Neural crest cell (in vitro differentiated cells): Measurements from ENCODE around the gene SMIM38. TPM values are rescaled to one million over a fixed set of nuclear protein-coding genes. Genes with fewer than 3 reads are reported as not detected.

ENCODE experiments used
- DNase-seq: peaks from one replicate; pipeline ENCODE4 v3.0.0; 2021; ENCODE audit warnings: low read depth, mixed read lengths, low spot score
- H3K27ac Mint-ChIP-seq: one replicate; pipeline ENCODE4 v1.8.0; 2021; ENCODE audit warnings: mild to moderate bottlenecking, mixed read lengths; ENCODE audit not compliant: unreplicated experiment
- H3K27me3 Mint-ChIP-seq: 2 replicates; pipeline ENCODE4 v1.8.0; 2021; ENCODE audit warnings: low read depth, mild to moderate bottlenecking, mixed read lengths
- H3K36me3 Mint-ChIP-seq: 2 replicates; pipeline ENCODE4 v1.8.0; 2021; ENCODE audit warnings: low read depth, mild to moderate bottlenecking, mixed read lengths
- H3K4me1 Mint-ChIP-seq: 2 replicates; pipeline ENCODE4 v1.8.0; 2021; ENCODE audit warnings: mixed read lengths
- H3K4me3 Mint-ChIP-seq: one replicate; pipeline ENCODE4 v1.8.0; 2021; ENCODE audit warnings: mild to moderate bottlenecking, mixed read lengths
- H3K9me3 Mint-ChIP-seq: 2 replicates; pipeline ENCODE4 v1.8.0; 2021; ENCODE audit warnings: mixed read lengths
- CTCF ChIP-seq: fragments of 200-600 bp; sonication (generic); conservative IDR thresholded peaks from 2 replicates; pipeline ENCODE4 v1.5.0; 2021; ENCODE audit warnings: antibody characterized with exemption, mild to moderate bottlenecking
- total RNA-seq: library from RNA; stranded (reverse); gene quantifications from 2 replicates; pipeline ENCODE4 v1.2.1, GENCODE V29; 2021

The SMIM38 gene
- total RNA-seq, 1 donor from 2014 or later = 1.4 TPM

GRCh38 chr11:69164824-69165223 lies 9.1 kb downstream of the SMIM38 start:
- H3K27me3 Mint-ChIP-seq = peaks cover 2% of the 10 kb centered on the region
- H3K9me3 Mint-ChIP-seq = peaks cover 23% of the 10 kb centered on the region
- no peak overlapping the region for H3K4me3 Mint-ChIP-seq
- no peak overlapping the region for H3K27ac Mint-ChIP-seq
- peaks cover 41% of the 10 kb centered on the region for H3K4me1 Mint-ChIP-seq
- no peak for TF ChIP-seq CTCF
- DNase-seq = no peak
- peaks cover 13% of the 10 kb centered on the region for H3K36me3 Mint-ChIP-seq

- DNase-seq = no peak
- no peak for TF ChIP-seq CTCF
- Mint-ChIP-seq H3K27me3 (peaks cover 2% of the 10 kb centered on the region), H3K9me3 (peaks cover 23% of the 10 kb centered on the region), H3K36me3 (peaks cover 13% of the 10 kb centered on the region), H3K27ac (no peak overlapping the region), H3K4me1 (peaks cover 36% of the 10 kb centered on the region), H3K4me3 (no peak overlapping the region)
Measured at GRCh38 chr11:69165775-69166174, 10.0 kb downstream of the SMIM38 start.

- H3K9me3 Mint-ChIP-seq = peaks cover 22% of the 10 kb centered on the region
- H3K36me3 Mint-ChIP-seq = peaks cover 11% of the 10 kb centered on the region
- no peak for DNase-seq
- peaks cover 2% of the 10 kb centered on the region for H3K27me3 Mint-ChIP-seq
- H3K4me3 Mint-ChIP-seq = no peak overlapping the region
- no peak for TF ChIP-seq CTCF
- H3K4me1 Mint-ChIP-seq = peaks cover 34% of the 10 kb centered on the region
- H3K27ac Mint-ChIP-seq = no peak overlapping the region
Measured at GRCh38 chr11:69166218-69167115, 10.7 kb downstream of the SMIM38 start.

DNA sequence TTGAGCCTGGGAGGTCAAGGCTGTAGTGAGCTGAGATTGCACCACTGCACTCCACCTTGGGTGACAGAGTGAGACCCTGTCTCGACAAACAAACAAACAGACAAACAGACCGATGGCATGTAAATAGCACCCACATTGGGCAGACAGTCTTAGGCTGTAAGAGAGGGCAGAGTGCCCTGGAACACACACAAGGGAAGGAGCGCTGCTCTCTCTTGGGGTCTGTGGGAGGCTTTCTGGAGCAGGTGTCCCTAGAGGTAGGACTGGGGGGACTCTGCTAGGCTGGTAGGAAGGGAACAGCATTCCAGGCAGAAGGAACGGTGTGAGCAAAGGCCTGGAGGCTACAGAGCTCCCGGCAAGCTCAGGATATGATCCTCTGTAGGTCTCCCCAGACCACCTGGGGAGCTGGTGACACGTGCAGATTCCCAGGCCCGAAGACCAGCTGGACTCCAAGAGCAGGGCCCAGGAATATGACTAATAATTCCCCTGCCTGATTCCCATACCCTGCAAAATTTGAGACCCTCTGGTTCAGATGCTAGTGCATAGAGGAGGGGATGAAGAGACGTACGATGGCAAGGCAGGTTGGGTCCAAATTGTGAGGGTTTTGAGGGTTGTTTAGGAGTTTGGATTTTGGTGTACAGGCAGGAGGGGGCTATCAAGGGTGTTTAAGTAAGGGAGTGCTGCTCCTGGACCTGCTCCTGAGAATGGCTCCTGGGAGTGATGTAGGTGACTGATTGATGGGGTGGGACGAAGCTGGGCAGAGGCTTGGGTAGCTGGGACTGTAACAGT lies 11.6 kb downstream of the SMIM38 start:
- H3K4me3 Mint-ChIP-seq = no peak overlapping the region
- peak overlapping the region; percentile 43 for H3K27ac Mint-ChIP-seq
- peaks cover 2% of the 10 kb centered on the region for H3K27me3 Mint-ChIP-seq
- DNase-seq = no peak
- TF ChIP-seq CTCF = no peak
- peaks cover 7% of the 10 kb centered on the region for H3K36me3 Mint-ChIP-seq
- H3K4me1 Mint-ChIP-seq = peaks cover 31% of the 10 kb centered on the region
- peaks cover 19% of the 10 kb centered on the region for H3K9me3 Mint-ChIP-seq

GRCh38 chr11:69167916-69168691 lies 12.4 kb downstream of the SMIM38 start:
- Mint-ChIP-seq H3K27me3 (peaks cover 2% of the 10 kb centered on the region), H3K4me1 (peaks cover 31% of the 10 kb centered on the region)
- TF ChIP-seq CTCF = no peak

More at GRCh38 chr11:69167916-69168691, 12.4 kb downstream of the SMIM38 start:
- Mint-ChIP-seq H3K36me3 (peaks cover 6% of the 10 kb centered on the region), H3K9me3 (peaks cover 13% of the 10 kb centered on the region), H3K27ac (peak overlapping the region; percentile 43), H3K4me3 (no peak overlapping the region)
- no peak for DNase-seq
